SK-N-MC (cell line): ENCODE measurements around the gene RPL37A.

Experiments
- DNase-seq: peaks from one replicate; pipeline ENCODE4 v3.0.0-alpha.2; 2011; ENCODE audit warnings: low read depth, low spot score
- H3K27ac ChIP-seq: fragments of 200-600 bp; sonication (generic); 2 replicates; pipeline ENCODE4 v1.5.1; 2016; ENCODE audit warnings: mixed run types
- H3K36me3 ChIP-seq: fragments of 200-600 bp; sonication (generic); 2 replicates; pipeline ENCODE4 v1.6.1; 2017; ENCODE audit warnings: antibody characterized with exemption, low read length, mixed read lengths; ENCODE audit not compliant: insufficient read depth
- H3K4me3 ChIP-seq: fragments of 200-600 bp; sonication (generic); 2 replicates; pipeline ENCODE4 v1.5.1; 2016
- H3K9ac ChIP-seq: fragments of 200-600 bp; sonication (generic); 2 replicates; pipeline ENCODE4 v1.8.0; 2017; ENCODE audit warnings: mixed run types, mixed read lengths; ENCODE audit not compliant: insufficient read length
- H3K9me3 ChIP-seq: fragments of 200-600 bp; sonication (generic); 2 replicates; pipeline ENCODE4 v1.6.1; 2017; ENCODE audit warnings: low read depth, mild to moderate bottlenecking, antibody characterized with exemption, low read length, moderate library complexity, mixed read lengths
- EZH2 ChIP-seq: fragments of 200-600 bp; sonication (generic); IDR thresholded peaks from one replicate; pipeline ENCODE4 v1.6.1; 2017; ENCODE audit warnings: antibody characterized with exemption
- FOXP2 ChIP-seq: optimal IDR thresholded peaks from 2 replicates; pipeline ENCODE3; 2011; ENCODE audit warnings: mild to moderate bottlenecking, moderate library complexity; ENCODE audit not compliant: insufficient read depth; ENCODE audit errors: extremely low read length, control extremely low read depth
- POLR2AphosphoS5 ChIP-seq: IDR thresholded peaks from 2 replicates; pipeline ENCODE4 v1.6.1; 2012; ENCODE audit warnings: mild to moderate bottlenecking, low read depth, low read length, borderline replicate concordance

RPL37A gene

DNA sequence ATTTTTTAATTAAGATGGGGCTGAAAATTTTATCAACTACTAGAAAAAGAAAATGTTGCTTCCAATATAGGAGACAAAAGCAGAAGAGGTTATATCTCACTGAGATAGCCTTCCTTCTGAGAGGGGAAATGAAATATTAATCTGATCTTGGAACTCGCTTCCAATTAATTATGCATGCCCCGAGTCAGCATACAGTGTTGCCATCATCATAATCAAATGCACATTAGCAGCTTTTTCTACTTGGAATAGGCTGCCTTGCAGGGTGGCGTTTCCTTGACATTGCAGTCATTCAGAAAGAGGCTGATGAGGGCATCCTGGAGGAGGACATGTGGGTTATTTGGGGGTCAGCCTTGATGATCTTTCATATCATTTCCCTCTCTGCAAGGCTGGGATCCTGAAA is 18.4 kb upstream of the RPL37A start:
- Histone ChIP-seq H3K4me3 (no peak overlapping the region), H3K27ac (no peak overlapping the region), H3K36me3 (peaks cover 8% of the 10 kb centered on the region; the same call in 1 of the 2 replicates), H3K9me3 (no peaks in the 10 kb centered on the region), H3K9ac (no peak overlapping the region)
- DNase-seq = no peak
- no peak for TF ChIP-seq FOXP2
- TF ChIP-seq EZH2 = no peak
- TF ChIP-seq POLR2AphosphoS5 = no peak

DNA sequence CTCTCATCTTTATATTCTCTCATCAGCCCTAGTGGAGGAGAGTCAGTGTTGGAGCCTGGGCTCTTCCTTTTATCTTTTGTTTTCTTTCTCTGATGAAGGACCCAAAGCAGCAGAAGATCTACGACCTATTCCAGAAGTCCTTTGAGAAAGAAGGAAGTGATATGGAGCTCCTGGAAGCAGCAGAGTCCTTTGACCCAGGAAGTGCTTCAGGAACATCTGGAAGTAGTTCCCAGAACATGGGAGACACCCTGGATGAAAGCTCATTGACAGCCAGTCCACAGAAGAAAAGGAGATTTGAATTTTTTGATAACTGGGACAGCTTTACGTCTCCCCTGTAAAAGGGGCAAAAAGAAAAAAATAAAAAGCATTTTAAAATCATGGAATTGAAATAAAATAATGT is 16.0 kb upstream of the RPL37A start:
- Histone ChIP-seq H3K9me3 (no peaks in the 10 kb centered on the region), H3K9ac (no peak overlapping the region), H3K4me3 (no peak overlapping the region), H3K27ac (no peak overlapping the region), H3K36me3 (peaks cover 8% of the 10 kb centered on the region; the same call in 1 of the 2 replicates)
- no peak for DNase-seq
- TF ChIP-seq FOXP2 (no peak), EZH2 (no peak), POLR2AphosphoS5 (no peak)

DNA sequence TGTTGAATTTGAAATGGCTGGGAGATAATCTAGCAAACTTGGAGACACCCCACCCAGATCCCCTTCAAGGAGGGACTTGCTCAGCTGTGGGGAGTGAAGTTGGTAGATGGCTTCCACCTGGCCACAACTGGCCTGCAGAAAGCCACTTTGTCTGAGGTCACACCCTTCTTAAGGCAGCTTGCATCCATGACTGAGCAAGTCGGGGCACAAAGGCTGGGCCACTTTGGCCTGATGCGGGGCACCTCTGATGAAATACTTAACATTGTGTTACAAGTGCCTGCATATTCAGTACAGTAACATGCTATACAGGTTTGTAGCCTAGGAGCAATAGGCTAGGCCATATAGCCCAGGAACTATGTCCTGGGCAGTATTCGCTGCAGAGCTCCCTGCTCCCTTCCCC is 13.4 kb upstream of the RPL37A start:
- TF ChIP-seq FOXP2 (no peak), EZH2 (no peak), POLR2AphosphoS5 (no peak)
- no peak overlapping the region for H3K9ac ChIP-seq
- H3K36me3 ChIP-seq = peaks cover 8% of the 10 kb centered on the region; the same call in 1 of the 2 replicates
- DNase-seq = no peak
- H3K9me3 ChIP-seq = no peaks in the 10 kb centered on the region
- H3K4me3 ChIP-seq = no peak overlapping the region
- H3K27ac ChIP-seq = no peak overlapping the region

DNA sequence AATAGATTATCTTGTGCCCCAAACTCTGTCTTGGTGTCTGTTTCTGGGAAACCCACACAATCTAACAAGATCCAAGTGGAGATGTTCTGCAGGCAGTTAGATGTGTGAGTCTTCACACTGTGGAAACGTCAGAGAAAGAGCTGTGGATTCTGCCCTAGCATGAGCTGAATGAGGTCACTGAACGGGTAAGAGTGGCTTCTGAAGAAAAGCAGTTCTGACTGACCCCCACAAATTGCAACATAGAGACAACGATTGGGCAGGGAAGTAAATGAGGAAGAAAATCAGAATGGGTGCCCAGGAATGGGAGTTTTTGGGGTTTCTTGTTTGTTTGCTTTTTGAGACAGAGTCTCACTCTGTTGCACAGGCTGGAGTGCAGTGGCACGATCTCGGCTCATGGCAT is 12.9 kb upstream of the RPL37A start:
- Histone ChIP-seq H3K9ac (no peak overlapping the region), H3K27ac (no peak overlapping the region), H3K36me3 (peaks cover 8% of the 10 kb centered on the region; the same call in 1 of the 2 replicates), H3K9me3 (no peaks in the 10 kb centered on the region), H3K4me3 (no peak overlapping the region)
- TF ChIP-seq FOXP2 (no peak), EZH2 (no peak), POLR2AphosphoS5 (no peak)
- no peak for DNase-seq

DNA sequence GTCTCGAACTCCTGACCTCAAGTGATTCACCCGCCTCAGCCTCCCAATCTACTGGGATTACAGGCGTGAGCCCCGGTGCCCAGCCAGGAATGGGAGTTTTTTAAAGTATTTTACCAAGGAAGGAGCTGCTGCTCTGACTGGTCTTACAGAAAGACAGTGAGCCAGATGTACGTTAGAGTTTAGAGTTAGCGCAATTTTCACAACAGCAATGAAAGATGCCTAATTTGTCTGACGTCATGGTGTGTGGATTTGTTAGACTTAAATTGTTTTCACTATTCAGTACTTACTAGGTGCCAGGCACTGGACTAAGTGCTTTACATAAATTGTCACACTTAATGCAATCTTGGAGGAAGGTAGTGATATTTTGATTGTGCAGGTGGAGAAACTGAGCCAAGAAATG is 12.4 kb upstream of the RPL37A start:
- no peak overlapping the region for H3K9ac ChIP-seq

DNA sequence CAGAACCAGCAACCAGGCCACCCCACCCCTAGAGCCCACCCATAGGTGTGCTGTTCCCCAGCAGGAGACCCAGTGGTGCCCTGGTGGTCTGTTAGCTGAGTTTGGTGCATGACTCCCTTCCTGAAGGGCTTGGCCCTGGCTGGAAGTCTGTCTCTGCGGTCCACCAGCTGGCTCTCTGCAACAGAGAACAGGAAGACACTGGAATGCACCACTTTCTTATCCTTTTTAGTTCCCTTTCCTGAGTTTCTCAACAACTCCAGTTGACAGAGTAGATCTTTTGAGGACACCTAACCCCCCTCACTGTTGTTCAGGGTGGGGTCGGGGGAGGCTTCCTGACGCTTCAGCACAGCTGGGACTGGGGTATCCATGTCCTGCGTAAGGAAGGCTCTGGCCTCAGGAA is 11.9 kb upstream of the RPL37A start:
- no peak overlapping the region for H3K27ac ChIP-seq
- H3K36me3 ChIP-seq = peaks cover 8% of the 10 kb centered on the region; the same call in 1 of the 2 replicates
- H3K4me3 ChIP-seq = no peak overlapping the region
- TF ChIP-seq FOXP2 (no peak), POLR2AphosphoS5 (no peak), EZH2 (no peak)
- DNase-seq = no peak
- H3K9ac ChIP-seq = no peak overlapping the region
- H3K9me3 ChIP-seq = no peaks in the 10 kb centered on the region

More for the DNA sequence above, 12.4 kb upstream of the RPL37A start:
- no peak for DNase-seq
- TF ChIP-seq POLR2AphosphoS5 = no peak
- TF ChIP-seq FOXP2 = no peak
- TF ChIP-seq EZH2 = no peak
- Histone ChIP-seq H3K36me3 (peaks cover 8% of the 10 kb centered on the region; the same call in 1 of the 2 replicates), H3K9me3 (no peaks in the 10 kb centered on the region), H3K4me3 (no peak overlapping the region), H3K27ac (no peak overlapping the region)

DNA sequence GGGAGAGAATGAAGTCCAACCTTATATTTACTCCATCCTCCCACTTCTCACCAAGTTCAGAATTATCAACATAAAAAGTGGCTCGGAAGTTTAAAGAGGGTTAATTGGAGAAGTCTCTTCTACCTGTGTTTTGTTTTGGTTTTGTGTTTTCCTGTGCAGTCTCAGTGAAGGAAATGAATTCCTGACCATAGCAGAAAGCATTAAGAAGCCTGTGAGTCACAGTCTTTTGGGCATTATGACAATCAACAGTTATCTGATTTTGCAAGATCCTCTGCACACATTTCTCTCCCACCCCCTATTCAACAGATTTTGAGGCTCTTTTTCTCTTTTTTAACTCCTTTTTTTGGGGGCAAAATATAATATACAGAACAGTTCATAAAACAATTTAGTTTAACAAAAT is 8.6 kb upstream of the RPL37A start:
- TF ChIP-seq FOXP2 = no peak
- TF ChIP-seq POLR2AphosphoS5 = no peak
- no peak for DNase-seq
- H3K9ac ChIP-seq = no peak overlapping the region

DNA sequence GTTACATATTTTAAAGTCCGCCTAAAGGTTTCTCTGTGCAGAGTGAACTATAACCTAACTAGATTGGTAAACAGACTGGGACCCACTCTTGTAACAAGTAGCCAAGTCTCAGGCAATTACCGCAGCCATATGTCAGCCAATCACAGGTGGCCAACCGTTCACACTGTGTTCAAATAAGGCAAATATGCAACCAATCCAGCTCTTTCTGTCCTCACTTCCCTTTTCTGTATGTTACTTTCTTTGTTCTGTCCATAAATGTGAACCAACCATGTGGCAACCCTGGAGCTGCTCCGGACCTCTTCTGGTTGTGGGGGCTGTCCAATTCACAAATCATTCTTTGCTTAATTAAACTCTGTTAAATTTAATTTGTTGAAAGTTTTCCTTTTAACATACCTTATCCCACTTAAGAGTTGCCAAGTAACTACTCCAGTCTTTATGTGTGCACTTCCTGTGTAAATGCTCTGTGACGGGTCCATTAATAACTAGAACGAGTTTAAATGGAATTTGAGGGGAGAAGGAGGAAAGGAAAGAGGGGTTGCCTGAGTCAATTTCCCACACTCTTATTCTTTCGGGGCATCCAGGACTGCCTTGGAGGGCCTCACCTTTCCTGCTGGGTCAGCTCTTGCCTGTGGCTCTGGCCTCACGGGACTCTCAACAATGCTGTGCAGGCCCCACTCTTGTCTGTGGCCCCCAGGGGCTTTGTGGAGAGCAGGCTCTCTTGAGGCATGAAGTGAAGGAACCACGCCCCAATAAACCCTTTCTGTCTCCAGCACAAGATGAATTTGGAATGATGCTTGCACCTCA is 6.6 kb upstream of the RPL37A start:
- Histone ChIP-seq H3K36me3 (no peaks in the 10 kb centered on the region), H3K9ac (peak overlapping the region; percentile 15), H3K4me3 (peak overlapping the region; percentile 50), H3K9me3 (no peaks in the 10 kb centered on the region), H3K27ac (peak overlapping the region; percentile 61; the same call in 1 of the 2 replicates)
- DNase-seq = peak; percentile 60
- peak; percentile 62; the same call in 1 of the 2 replicates for TF ChIP-seq POLR2AphosphoS5
- no peak for TF ChIP-seq FOXP2

More for the DNA sequence above, 8.6 kb upstream of the RPL37A start:
- Histone ChIP-seq H3K27ac (no peak overlapping the region), H3K9me3 (no peaks in the 10 kb centered on the region), H3K36me3 (no peaks in the 10 kb centered on the region), H3K4me3 (no peak overlapping the region)
